Muscle of arm (tissue), 12 donors: Measurements from ENCODE around the gene IMMP2L. TPM values are rescaled to one million over a fixed set of nuclear protein-coding genes. Genes with fewer than 3 reads are reported as not detected.
"Not testable (repeated sequence)": the region's sequence is repeated elsewhere in the genome, so short reads cannot be mapped to it uniquely, and the experiment has no call there.

Source experiments
- DNase-seq: peaks from one replicate; pipeline ENCODE4 v3.0.0-alpha.2; 2013
- polyA plus RNA-seq, 12 donors: library from polyadenylated mRNA; unstranded; fragments of 120-200 nt; gene quantifications; one replicate each; pipeline ENCODE4 v1.2.1, GENCODE V29; 2013; ENCODE audit not compliant: insufficient read length in 12 of 12

IMMP2L gene
- polyA plus RNA-seq, 12 donors, result 12.5 to 23.9 (median 16.2) TPM; not detected in 1

DNA sequence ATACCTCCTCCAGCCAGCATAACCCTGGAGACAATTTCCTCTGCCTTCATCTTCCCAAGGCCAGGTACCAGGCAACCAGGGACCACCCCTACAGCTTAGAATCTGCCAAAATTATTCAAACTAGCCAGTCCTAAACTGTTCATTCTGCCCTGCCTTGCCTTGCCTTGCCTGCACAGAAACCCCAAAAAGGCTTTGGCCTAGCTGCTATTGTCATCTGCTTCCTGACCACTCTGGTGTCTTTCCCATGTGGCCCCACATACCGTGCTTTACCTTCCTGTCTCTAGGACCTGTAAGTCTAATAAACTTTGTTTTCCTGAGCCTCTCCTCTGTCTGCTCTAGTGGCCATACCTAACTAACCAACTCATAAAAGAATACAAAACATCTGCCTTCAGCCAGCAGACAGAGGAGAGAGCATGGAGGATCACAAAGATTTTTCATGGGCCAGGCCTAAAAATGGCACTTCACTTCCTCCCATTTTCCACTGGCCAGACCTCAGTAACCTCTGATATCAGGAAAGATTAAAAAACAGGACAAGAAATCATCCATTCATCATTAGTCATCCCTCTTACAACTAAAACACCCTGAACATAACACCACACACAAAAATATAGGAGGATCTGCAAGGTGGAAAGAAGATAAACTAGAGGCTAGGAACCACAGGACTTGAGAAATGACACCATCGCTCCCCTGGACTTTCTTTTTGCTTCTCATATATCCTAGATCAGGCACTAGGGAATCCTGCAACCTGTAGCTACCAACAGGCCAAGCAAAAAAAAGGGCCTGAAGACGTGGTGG is 51.5 kb downstream of the IMMP2L start:
- no peak for DNase-seq

DNA sequence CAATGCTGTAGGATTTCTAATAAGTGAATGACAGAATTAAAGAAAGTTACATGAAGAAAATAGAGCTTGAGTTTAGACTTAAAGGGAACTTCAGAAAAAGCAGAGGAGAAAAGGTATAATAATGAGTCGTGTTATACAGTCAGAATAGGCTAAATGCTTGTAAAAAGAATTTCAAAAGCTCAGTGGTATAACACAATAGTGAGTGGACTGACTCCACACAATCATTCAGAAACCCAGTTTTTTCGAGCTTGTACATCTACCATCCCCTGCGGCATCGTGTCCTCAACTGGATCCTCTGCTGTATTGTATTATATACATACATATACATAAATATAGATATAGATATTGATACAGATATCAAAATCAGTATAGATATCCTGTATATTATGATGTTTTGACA is 52.2 kb downstream of the IMMP2L start:
- DNase-seq, result no peak

DNA sequence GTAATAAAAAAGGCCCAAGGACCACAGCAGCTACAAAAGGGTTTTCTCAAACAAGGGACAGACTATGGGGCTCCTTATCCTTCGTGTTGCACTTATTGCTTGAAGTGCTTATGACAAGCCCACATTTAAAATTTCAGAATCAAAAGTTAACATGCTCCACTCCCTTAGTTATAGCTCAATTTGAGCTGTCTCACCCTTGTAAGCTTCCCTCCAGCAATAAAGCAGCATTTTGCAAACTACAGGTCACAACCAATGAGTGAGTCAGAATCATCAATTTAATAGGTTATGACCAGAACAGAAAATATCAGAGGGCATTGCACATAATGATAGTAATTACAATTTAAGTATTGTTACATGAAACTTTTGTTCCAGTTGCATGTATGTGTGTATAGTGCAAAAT is 53.0 kb downstream of the IMMP2L start:
- no peak for DNase-seq

DNA sequence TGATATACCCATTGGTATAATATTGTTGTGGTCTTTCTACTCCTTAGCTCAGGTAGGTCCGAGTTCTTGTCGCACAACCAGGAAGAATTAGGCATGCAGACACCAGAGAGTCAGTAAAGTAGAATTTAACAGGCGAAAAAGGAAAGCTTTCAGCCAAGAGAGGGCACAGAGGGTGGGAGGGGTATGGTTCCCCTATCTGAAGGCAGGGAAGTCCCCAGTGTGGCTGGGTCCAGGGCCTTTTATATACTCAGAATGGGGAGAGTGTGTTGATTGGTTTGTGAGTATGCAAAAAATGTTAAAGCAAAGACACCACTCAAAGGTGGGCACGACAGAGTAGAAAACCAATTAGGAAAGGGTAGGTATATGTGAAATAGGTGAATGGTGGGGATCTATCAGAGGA is 53.9 kb downstream of the IMMP2L start:
- DNase-seq, result no peak

DNA sequence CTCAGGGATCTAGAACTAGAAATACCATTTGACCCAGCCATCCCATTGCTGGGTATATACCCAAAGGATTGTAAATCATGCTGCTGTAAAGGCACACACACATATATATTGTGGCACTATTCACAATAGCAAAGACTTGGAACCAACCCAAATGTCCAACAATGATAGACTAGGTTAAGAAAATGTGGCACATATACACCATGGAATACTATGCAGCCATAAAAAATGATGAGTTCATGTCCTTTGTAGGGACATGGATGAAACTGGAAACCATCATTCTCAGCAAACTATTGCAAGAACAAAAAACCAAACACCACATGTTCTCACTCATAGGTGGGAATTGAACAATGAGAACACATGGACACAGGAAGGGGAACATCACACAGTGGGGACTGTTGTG is 56.9 kb downstream of the IMMP2L start:
- not testable (repeated sequence) for DNase-seq

DNA sequence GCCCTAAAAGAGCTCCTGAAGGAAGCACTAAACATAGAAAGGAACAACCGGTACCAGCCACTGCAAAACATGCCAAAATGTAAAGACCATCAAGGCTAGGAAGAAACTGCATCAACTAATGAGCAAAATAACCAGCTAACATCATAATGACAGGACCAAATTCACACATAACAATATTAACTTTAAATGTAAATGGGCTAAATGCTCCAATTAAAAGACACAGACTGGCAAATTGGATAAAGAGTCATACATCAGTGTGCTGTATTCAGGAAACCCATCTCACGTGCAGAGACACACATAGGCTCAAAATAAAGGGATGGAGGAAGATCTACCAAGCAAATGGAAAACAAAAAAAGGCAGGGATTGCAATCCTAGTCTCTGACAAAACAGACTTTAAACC is 60.5 kb downstream of the IMMP2L start:
- not testable (repeated sequence) for DNase-seq

DNA sequence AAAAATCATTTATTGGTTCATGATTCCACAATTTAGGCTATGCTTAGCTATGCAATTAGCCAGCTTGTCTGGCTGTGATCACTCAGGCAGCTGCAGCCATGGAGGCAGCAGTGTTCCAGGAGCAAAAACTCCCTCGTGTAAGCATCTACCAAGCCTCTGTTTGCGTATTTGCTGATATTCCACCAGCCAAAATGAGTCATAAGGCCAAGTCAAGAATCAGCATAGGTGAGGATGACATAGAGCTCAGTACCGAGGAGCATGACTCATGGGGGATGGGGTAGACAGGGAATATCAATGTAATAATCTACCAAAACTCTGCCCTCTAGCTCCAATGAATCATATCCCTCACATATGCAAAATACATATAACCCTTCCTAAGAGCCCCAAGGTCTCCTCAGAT is 63.3 kb downstream of the IMMP2L start:
- no peak for DNase-seq

DNA sequence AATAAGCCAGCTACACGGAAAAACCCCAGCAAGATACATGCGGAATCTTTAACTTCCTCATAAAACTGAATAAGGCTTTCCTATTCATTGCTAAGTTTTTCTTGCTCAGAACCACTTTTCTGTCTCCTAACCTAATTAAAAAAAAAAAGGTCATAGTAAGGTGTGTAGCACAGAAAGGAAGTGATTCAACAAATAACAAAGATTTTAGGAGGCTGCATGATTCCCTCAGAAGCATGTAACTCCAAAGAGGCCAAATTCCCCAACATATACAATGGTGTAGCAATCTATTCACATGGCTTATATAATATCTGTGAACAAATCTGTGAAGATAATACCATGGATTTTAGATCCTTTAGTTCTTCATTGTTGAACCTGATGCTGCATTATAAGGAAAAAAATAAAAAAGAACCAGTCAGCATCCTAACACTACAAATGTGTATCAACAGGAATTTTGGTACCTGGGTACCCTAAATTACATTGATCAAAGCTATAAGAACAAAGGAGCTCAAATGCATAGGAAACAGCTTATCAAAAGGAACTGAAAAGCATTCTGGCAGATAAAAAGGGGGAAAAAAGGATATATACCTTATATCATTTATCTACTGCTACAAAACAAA is 63.8 kb downstream of the IMMP2L start:
- no peak for DNase-seq

DNA sequence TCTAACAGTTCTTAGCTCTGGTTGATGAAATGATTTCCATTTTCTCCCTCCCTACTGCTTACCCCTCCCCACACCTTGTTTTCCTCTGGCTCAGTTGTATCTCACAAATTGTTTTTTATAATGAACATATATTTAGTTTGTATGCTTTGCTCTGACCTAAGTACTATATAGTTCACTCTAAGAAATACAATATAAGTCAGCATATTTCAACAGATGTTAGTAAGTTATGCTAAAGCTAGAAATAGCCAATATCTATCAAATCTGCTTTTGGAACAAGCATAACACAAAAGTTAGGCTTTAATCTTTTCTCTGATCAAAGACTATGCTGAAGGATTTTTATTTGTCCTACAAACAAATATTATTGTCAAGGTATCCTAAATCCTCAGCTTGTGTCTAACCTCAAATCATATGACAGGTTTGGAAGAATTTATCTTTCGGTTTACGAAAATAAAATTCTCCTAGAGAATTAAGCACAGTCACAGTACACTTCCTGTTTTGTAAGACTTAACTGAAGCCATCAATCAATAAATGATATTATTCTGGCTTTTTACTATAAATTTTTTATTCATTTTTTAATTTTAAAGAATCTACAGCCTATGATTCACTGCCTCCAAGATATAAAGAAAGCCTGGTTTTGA is 67.0 kb downstream of the IMMP2L start:
- DNase-seq, result no peak

DNA sequence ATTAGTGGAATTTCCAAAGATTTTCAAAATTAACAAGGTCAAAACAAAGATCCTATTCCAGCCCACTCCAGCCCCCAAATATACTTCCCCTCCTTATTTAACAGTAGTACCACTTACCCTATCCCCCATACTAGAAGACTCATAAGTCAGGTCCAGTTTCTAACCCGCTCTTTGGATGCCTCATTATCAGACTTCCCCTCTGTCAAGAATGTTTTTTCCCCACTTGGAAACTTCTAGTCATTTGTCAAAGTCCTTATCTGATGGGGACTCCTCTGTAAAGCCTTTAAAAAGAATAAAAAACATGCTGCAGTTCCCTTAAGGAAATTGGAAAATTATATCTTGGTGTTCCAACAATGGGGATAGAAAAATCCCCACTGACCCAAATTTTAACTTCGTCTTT is 70.1 kb downstream of the IMMP2L start:
- DNase-seq, result no peak

DNA sequence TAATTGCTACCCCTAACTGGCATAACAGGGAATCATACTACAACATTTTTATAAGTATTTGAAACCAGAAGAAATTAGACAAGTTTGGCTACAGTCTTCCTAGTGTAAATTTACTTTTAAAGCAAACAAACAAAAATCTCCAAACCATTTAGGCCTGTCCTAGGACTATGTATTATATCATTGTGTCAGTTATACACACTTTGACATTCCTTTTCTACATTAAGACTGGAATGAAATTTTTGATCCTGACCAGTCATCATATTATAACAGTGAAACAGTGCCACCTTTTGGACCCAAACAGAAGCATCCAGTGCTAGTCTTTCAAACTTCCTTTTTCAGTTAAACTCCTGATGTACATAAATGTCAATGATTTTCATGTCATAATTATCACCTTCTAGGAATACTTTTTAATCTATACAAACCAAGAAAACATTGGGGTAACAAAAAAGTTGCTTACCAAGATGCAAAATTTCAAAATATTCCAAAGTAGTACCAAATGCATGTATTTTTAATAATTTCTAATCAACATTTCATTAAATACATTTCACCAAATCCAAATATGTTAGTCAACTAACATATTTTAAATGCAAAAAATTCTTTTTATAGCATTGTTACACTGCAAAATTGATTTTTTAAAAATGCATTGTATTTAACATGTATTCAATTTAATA is 75.7 kb downstream of the IMMP2L start:
- peak; percentile 63 for DNase-seq

DNA sequence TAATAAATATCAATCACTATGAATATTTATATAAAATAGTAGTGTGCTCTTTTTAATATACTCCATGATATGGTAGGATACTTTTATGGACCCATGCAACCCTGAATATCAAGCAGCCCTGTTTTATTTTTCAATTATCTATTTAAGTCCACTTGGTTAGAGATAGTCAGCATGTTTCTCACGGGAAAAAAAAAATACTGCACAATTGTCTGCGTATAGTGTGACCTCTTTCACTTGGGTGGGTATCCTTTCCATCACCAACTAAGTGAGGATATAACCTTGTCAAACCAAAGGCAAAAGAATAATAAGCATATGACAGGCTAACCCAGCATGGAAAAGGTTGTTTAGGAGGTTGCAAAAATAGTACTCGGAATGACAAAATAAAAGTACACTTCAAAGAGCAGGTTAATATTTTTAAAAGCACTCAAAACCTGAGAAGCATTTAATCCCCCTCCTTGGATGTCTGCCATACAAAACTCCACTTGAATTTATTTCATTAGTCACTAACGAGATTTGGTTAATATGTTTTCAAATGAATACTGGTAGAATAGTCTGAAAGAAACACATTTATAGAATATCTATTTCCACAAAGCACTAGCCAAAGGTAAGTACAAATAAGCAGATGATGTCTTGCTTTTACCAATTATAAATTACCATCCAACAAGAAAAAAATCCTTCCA is 76.5 kb downstream of the IMMP2L start:
- DNase-seq, result no peak

DNA sequence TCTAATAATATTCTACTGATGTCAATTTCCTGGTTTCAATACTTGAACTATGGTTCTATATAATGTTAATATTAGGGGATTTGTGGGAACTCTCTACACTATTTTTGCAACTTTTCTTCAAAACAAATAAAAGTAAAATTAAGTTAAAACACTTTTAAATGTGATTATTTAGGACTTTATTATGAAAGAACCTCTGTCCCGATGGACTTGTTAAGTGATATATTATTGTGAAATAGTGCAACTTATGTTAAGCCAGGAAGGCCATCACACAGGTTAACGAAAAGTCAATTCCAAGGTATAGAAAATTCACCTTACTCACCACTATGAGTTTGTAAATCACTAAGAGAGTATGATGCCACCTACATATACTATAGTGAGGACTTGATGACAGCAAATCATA is 79.2 kb downstream of the IMMP2L start:
- DNase-seq, result no peak

DNA sequence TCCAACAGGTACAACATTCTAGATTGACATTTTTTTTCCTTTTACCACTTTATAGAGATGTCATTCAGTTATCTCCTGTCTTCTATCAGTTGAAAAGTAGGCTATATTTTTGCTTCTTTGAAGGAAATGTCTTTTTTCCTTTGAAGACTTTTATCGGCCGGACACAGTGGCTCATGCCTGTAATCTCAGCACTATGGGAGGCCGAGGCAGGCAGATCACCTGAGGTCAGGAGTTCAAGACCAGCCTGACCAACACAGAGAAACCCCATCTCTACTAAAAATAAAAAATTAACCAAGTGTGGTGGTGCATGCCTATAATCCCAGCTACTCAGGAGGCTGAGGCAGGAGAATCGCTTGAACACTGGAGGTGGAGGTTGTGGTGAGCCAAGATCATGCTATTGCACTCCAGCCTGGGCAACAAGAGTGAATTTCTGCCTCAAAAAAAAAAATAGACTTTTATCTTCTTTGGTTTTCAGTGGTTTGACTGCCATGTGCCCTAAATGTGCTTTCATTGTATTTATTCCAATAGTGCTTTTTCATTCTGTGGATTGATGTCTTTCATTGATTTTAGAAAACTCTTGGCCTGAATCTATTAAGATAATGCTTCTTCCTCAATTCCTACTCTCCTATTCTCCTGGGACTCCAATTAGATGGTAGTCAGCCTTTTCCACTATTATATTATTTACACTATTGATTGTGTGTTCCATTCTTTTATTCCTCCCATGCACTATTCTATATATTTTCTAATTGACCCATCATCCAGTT is 84.6 kb downstream of the IMMP2L start:
- DNase-seq, result no peak

DNA sequence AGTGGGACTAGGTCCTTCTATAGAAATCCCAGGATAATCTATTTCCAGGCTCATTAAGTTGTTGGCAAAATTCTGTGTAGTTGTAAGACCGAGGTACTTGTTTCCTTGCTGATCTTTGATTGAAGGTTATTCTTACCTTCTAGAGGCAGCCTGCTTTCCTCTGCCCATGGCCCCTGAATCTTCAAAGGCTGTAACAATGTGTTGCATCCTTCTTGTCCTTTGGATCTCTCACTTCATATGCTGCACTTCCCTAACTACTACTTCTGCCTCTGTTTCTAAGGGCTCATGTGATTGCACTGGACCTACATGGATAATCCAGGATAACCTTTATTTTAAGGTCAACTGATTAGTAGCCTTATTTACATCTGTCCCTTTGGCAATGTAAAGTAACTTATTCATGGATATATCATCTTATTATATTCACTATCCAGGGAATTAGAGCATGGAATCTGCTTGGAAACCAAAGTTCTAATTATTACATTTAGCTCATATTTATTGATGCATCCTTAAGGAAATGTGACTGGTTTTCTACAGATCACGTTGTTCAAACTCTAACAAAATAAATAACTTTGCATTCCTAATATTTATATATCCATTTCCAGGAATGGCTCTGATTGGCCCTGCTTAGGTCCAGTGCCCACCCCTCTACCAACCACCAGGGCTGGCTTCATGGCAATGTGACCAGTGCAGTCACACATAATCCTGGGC is 85.6 kb downstream of the IMMP2L start:
- DNase-seq, result no peak

DNA sequence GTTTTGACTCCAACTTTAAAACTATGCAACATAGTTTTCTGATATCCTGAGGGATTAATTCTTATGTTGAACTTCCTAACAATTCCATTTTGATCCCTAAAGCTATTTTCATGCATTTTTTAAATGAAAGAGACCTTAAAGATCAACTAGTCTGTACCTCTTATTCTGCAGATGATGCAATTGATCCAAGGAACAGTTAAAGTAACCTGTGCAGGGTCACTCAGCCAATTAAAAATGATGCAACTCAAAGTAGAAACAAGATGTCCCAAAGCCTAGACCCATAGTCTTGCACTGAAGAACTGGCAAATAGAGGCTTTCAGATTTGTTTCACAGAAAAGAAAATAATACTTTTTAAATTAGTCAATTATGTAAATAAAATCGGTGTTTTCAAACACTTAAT is 86.3 kb downstream of the IMMP2L start:
- no peak for DNase-seq

DNA sequence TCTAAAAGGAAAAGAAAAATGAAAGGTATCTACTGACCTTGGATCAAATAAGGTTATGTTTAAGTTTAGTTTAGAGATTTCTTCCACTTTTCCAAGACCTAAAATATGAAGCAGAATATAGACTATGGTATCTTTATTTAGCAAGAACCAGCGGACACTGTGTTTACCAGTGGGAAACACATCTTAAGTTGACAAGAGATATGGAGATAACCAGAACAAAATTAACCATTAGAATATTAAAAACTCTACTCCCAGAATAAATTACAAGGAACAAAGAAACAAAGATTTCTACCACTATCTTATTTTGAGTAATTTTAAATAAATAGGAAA is 86.9 kb downstream of the IMMP2L start:
- DNase-seq, result no peak

DNA sequence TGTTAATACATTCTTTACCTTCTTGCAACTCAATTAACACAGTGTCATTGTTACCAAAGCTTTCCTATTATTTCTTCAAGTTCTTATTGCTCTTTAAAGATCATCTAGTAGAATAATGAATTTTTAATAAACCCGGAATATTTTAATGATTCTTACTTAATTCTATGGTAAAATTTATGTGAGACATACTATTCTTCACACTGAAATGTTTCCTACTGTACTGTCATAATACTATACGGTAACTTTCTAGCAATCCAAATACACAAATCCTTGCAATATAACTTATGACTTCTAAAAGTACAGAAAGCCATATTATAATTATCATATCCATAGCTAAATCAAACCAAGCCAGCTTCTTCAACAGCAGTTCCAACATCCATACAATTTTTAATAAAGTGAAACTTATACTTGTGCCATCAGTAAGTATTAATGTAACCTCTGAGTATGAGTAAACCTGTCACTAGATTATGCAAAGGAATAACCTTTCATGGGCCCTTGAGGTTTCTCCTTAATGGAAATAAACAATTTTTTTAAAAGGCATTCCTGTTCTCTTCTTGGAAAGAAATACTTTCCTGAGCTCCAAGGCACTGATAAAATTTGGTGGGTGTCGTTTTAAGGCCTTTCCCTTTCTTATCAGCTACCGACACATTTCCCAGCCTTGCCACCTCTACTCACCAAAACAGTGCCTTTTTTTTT is 87.4 kb downstream of the IMMP2L start:
- DNase-seq, result no peak

DNA sequence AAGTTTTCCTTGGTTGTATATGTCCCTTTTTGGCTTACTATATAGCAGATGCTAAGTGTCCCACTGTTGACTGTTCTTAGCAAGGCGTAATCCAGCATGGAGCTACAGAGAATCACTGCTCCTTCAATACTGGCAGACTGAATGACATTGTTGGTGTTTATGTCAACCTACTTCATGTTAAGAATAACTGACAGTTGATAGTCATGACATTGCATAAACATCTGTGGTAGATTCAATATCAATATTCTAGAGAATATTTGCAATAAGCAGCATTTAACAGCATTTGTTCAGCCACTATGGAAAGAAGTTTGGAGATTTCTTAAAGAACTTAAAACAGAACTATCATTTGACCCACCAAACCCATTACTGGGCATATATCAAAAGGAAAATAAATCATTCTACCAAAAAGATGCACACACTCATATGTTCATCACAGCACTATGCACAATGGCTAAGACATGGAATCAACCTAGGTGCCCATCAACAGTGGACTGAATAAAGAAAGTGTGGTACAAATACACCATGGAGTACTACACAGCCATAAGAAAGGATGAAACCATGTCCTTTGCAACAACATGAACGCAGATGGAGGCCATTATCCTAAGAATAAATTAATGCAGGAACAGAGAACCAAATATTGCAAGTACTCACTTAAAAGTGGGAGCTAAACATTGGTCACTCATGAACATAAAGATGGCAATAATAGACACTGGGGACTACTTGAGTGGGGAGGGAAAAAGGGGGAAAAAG is 88.7 kb downstream of the IMMP2L start:
- DNase-seq, result no peak
